ENCODE results near the gene MOSPD2. TPM values are rescaled to one million over a fixed set of nuclear protein-coding genes. Genes with fewer than 3 reads are reported as not detected.

The MOSPD2 gene
- total RNA-seq: 15.6 and 19.7 TPM in 2 replicates

DNA sequence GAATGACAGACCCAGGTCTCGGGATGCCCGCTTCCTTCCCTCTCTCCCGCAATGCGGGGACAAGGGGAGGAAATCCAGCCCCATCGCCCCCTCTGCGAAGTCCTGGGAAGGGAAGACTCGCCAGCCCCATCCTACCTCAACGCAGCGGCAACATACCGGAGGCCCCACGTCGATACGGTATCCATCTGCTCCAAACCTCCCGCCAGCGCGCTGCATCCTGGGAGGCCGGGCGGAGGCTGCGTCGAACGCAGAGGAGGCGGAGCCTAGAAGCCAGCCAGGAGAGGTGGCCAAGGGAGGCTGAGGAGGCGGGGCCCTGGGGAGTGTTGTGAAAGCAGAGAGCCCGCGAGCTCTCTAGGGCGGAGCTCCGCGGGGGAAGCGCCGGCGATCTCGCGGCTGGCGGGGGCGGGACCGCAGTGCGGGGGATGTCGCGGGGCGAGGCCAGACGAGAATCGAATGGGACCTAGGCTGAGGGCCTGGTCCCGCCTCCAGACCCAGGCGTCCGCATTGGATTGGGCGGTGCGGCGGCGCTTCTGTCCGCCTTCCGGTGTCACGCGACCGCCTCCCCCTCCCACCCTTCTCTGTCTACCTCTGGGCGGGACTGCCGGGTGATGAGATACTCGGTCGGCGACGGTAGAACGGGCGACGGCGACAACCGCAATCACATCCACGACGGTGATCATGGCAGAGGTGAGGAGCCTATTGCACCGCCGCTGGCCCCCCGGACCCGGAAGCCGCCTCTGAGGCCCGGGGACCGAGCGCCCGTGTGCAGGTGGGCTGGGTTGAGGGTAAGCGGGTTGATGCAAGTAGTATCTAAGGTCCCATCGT lies at the start of gene MOSPD2, which contains the start of gene FANCB:
MOSPD2 (plus strand) TSS at position 571 of the 825 bp plus-strand sequence; CDS start at position 679, 108 bp downstream.
FANCB (minus strand) TSS at position 219 of the 825 bp plus-strand sequence. CDS start 7,559 bp downstream, outside the sequence.
- TF ChIP-seq, protein P1, sequence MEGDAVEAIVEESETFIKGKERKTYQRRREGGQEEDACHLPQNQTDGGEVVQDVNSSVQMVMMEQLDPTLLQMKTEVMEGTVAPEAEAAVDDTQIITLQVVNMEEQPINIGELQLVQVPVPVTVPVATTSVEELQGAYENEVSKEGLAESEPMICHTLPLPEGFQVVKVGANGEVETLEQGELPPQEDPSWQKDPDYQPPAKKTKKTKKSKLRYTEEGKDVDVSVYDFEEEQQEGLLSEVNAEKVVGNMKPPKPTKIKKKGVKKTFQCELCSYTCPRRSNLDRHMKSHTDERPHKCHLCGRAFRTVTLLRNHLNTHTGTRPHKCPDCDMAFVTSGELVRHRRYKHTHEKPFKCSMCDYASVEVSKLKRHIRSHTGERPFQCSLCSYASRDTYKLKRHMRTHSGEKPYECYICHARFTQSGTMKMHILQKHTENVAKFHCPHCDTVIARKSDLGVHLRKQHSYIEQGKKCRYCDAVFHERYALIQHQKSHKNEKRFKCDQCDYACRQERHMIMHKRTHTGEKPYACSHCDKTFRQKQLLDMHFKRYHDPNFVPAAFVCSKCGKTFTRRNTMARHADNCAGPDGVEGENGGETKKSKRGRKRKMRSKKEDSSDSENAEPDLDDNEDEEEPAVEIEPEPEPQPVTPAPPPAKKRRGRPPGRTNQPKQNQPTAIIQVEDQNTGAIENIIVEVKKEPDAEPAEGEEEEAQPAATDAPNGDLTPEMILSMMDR (IDR thresholded peaks at IDR 0.05): no peak
- ChIA-PET POLR2A (no interaction called here), CTCF (no interaction called here)
- Mint-ChIP-seq H3K27me3 (no peaks in the 10 kb centered on the region), H3K4me3 (peak within 1 kb of the TSS; percentile 87), H3K9me3 (no peaks in the 10 kb centered on the region), H3K4me1 (peaks cover 7% of the 10 kb centered on the region), H3K27ac (peak within 1 kb of the TSS; percentile 83), H3K36me3 (ENCODE audit: low read depth) (peaks cover 8% of the 10 kb centered on the region)
- peak; percentile 93 for ATAC-seq (ENCODE audit: low read depth)
- intact Hi-C loops (cut with micrococcal nuclease): loop anchor here (1.0 to 10.0 kb wide), 7 partner anchors 26 to 1914 kb away; partner anchors contain the start of genes CTPS2, PIGA, SYAP1 and TXLNG
- peak; percentile 82 for DNase-seq

DNA sequence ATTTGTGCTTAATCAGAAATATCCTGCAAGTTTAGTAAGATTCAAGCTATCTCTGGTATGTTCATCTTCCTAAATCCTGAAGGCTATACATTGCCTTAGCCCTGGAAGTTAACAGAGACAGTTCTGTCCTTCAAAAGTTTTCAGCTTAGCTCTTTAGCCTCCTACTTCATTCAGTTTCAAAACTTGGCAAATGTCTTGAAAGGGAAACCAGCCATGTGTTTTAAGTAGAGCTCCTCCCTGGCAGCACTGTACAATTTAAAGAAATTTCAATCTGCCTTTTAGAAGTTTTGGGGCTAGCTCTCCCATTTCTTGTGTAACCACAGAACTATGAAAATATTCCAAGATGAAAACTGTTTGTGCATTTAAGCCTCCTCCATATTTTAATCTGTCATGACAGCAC lies 47.4 kb upstream of the MOSPD2 start:
- DNase-seq: no peak
- Mint-ChIP-seq H3K27me3 (no peaks in the 10 kb centered on the region), H3K36me3 (ENCODE audit: low read depth) (no peaks in the 10 kb centered on the region), H3K4me3 (no peak overlapping the region), H3K9me3 (no peaks in the 10 kb centered on the region), H3K4me1 (no peaks in the 10 kb centered on the region), H3K27ac (no peak overlapping the region)
- POLR2A ChIA-PET: no interaction called here
- TF ChIP-seq, protein P1 (IDR thresholded peaks at IDR 0.05): no peak
- intact Hi-C loops (cut with micrococcal nuclease): no loop called here
- no peak for ATAC-seq (ENCODE audit: low read depth)
- CTCF ChIA-PET: no interaction called here

DNA sequence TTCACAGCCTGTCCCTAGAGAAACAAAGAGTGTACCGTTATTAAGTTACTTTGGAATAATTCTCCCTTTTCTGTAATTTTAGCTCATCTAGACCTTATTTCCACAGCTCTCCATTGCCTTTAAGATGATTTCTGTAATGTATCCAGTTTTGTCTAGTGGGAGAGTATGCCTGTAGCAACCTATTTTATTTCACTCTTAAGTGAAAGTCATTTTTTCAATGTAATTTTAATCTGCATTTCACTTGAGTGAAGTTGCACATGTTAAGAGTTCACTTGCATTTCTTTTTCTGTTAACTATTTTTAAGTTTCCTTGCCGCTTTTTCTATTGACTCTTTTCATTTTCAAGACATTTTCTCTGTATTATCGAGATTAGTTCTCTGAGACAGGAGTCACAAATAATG lies 46.9 kb upstream of the MOSPD2 start:
- H3K27me3 Mint-ChIP-seq: no peaks in the 10 kb centered on the region
- H3K9me3 Mint-ChIP-seq: no peaks in the 10 kb centered on the region
- H3K27ac Mint-ChIP-seq: no peak overlapping the region
- ChIA-PET CTCF (no interaction called here), POLR2A (no interaction called here)
- no peak for DNase-seq
- H3K4me3 Mint-ChIP-seq: no peak overlapping the region
- no peaks in the 10 kb centered on the region for H3K36me3 Mint-ChIP-seq (ENCODE audit: low read depth)
- intact Hi-C loops (cut with micrococcal nuclease): no loop called here
- no peaks in the 10 kb centered on the region for H3K4me1 Mint-ChIP-seq
- ATAC-seq (ENCODE audit: low read depth): no peak
- TF ChIP-seq, protein P1 (IDR thresholded peaks at IDR 0.05): no peak

DNA sequence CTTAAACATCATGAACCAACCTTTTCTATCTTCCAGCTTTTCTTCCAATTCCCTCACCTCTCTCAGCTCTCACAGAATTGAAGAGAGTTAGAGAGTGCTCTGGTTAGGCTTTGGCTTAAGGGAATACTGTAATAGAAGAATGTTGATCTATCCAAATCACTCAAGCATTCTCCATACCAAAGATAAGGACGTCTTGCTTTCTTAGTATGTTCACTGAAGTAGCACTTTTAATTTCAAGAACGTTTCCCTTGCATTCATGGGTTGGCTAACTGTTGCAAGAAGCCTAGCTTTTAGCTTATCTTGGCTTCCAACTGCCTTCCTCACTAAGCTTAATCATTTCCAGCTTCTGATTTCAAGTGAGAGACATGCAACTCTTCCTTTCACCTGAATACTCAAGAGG lies 43.6 kb upstream of the MOSPD2 start:
- ChIA-PET CTCF (no interaction called here), POLR2A (no interaction called here)
- Mint-ChIP-seq H3K4me1 (no peaks in the 10 kb centered on the region), H3K36me3 (ENCODE audit: low read depth) (peaks cover 2% of the 10 kb centered on the region), H3K27ac (no peak overlapping the region), H3K4me3 (no peak overlapping the region), H3K27me3 (no peaks in the 10 kb centered on the region), H3K9me3 (no peaks in the 10 kb centered on the region)
- intact Hi-C loops (cut with micrococcal nuclease): no loop called here
- TF ChIP-seq, protein P1 (IDR thresholded peaks at IDR 0.05): no peak
- DNase-seq (no peak), ATAC-seq (ENCODE audit: low read depth) (no peak)

DNA sequence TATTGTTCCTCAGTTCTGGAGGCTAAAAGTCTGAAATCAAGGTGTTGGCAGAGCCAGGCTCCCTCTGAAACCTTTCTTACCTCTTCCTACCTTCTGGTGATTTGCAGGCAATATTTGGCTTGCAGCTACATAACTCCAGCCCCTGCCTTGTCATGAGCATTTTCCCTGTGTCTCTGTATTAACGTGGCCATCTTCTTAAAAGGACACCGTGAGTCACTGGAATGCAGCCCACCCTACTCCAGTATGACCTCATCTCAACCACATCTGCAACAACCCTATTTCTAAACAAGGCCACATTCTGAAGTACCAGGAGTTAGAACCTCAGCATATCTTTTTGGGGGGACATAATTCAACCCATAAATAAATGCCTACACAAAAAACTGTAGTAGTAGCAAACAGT lies 41.1 kb upstream of the MOSPD2 start:
- Mint-ChIP-seq H3K27me3 (no peaks in the 10 kb centered on the region), H3K9me3 (no peaks in the 10 kb centered on the region), H3K36me3 (ENCODE audit: low read depth) (peaks cover 13% of the 10 kb centered on the region), H3K4me1 (no peaks in the 10 kb centered on the region), H3K27ac (no peak overlapping the region), H3K4me3 (no peak overlapping the region)
- ChIA-PET CTCF (no interaction called here), POLR2A (no interaction called here)
- intact Hi-C loops (cut with micrococcal nuclease): no loop called here
- TF ChIP-seq, protein P1 (IDR thresholded peaks at IDR 0.05): no peak
- DNase-seq: no peak
- ATAC-seq (ENCODE audit: low read depth): no peak
